Ureter (tissue), 1 donor: ENCODE results near the gene PPP2R5E. TPM values are rescaled to one million over a fixed set of nuclear protein-coding genes. Genes with fewer than 3 reads are reported as not detected.
"Not testable (repeated sequence)": the region's sequence is repeated elsewhere in the genome, so short reads cannot be mapped to it uniquely, and the experiment has no call there.

Experiments
- DNase-seq: peaks from one replicate; pipeline ENCODE4 v3.0.0-alpha.2; 2020; ENCODE audit warnings: low spot score
- total RNA-seq: library from RNA; stranded (reverse); gene quantifications from one replicate; pipeline ENCODE4 v1.2.4, GENCODE V29; 2023
- donor health status: DM: yes; HTN: yes; CAD: no.

The PPP2R5E gene
- total RNA-seq, 1 donor from 2014 or later, result 46.2 TPM

- not testable (repeated sequence) for DNase-seq
These were observed 20.7 kb downstream of the PPP2R5E start for GRCh38 chr14:63522511-63522910.

GRCh38 chr14:63517354-63517753 is 25.8 kb downstream of the PPP2R5E start:
- DNase-seq, result no peak

GRCh38 chr14:63515240-63515639 is 27.9 kb downstream of the PPP2R5E start:
- no peak for DNase-seq

- no peak for DNase-seq
These were observed 29.4 kb downstream of the PPP2R5E start for GRCh38 chr14:63513756-63514155.

- DNase-seq, result no peak
These were observed 30.3 kb downstream of the PPP2R5E start for GRCh38 chr14:63512861-63513260.

GRCh38 chr14:63510538-63510937 is 32.6 kb downstream of the PPP2R5E start:
- no peak for DNase-seq

GRCh38 chr14:63508033-63508432 is 35.1 kb downstream of the PPP2R5E start:
- no peak for DNase-seq

GRCh38 chr14:63504648-63505047 is 38.5 kb downstream of the PPP2R5E start:
- no peak for DNase-seq

GRCh38 chr14:63501429-63501828 is 41.7 kb downstream of the PPP2R5E start:
- DNase-seq, result no peak

GRCh38 chr14:63499701-63500250 is 43.4 kb downstream of the PPP2R5E start:
- DNase-seq, result no peak

GRCh38 chr14:63496837-63497400 is 46.3 kb downstream of the PPP2R5E start:
- no peak for DNase-seq

GRCh38 chr14:63493246-63493645 is 49.9 kb downstream of the PPP2R5E start:
- no peak for DNase-seq

- DNase-seq, result no peak
These were observed 50.8 kb downstream of the PPP2R5E start for GRCh38 chr14:63492391-63492790.

- no peak for DNase-seq
These were observed 55.5 kb downstream of the PPP2R5E start for GRCh38 chr14:63487724-63488123.

- no peak for DNase-seq
These were observed 56.4 kb downstream of the PPP2R5E start for GRCh38 chr14:63486738-63487137.

- DNase-seq, result no peak
These were observed 59.9 kb downstream of the PPP2R5E start for GRCh38 chr14:63483315-63483714.

- no peak for DNase-seq
These were observed 62.6 kb downstream of the PPP2R5E start for GRCh38 chr14:63480599-63480998.

- no peak for DNase-seq
These were observed 64.7 kb downstream of the PPP2R5E start for GRCh38 chr14:63478437-63478852.

- no peak for DNase-seq
These were observed 65.2 kb downstream of the PPP2R5E start for GRCh38 chr14:63478010-63478409.

GRCh38 chr14:63477556-63477955 is 65.6 kb downstream of the PPP2R5E start:
- no peak for DNase-seq

GRCh38 chr14:63475761-63476160 is 67.4 kb downstream of the PPP2R5E start:
- no peak for DNase-seq

GRCh38 chr14:63474844-63475243 is 68.3 kb downstream of the PPP2R5E start:
- no peak for DNase-seq

GRCh38 chr14:63474111-63474510 is 69.1 kb downstream of the PPP2R5E start:
- DNase-seq, result no peak
